A549 (cell line): ENCODE results near the gene NOP9.

Experiments
- CTCF ChIP-seq: fragments of >200 bp; sonication (Bioruptor Twin); formaldehyde crosslinking; IDR thresholded peaks from 3 replicates; pipeline ENCODE4 v1.5.1; 2016
- JUN ChIP-seq, 2 experiments: fragments of >200 bp; sonication (Bioruptor Twin); formaldehyde crosslinking; IDR thresholded peaks; 2 replicates in 1 of 2; 3 replicates in 1 of 2; pipeline ENCODE4 v1.6.1; 2016 to 2017
- MAFK ChIP-seq: fragments of 450-650 bp; IDR thresholded peaks from 2 replicates; pipeline ENCODE4 v1.6.1; 2014; ENCODE audit not compliant: partially characterized antibody
- PHF8 ChIP-seq: fragments of 200-600 bp; sonication (generic); IDR thresholded peaks from 2 replicates; pipeline ENCODE4 v1.6.1; 2016; ENCODE audit warnings: low read depth, mild to moderate bottlenecking, antibody characterized with exemption, moderate library complexity, borderline replicate concordance
- POLR2A ChIP-seq: IDR thresholded peaks from 2 replicates; pipeline ENCODE4 v1.6.1; 2012; ENCODE audit warnings: mild to moderate bottlenecking, low read length
- RAD21 ChIP-seq, 2 experiments: fragments of >200 bp in 1 of 2; sonication (Bioruptor Twin) in 1 of 2; formaldehyde crosslinking in 1 of 2; IDR thresholded peaks in 1 of 2; conservative IDR thresholded peaks in 1 of 2; 2 replicates in 1 of 2; 3 replicates in 1 of 2; pipeline ENCODE4 v1.6.1; 2012 to 2018; ENCODE audit warnings: inconsistent platforms in 1 of 2
- REST ChIP-seq: fragments of 200-600 bp; sonication (generic); IDR thresholded peaks from 2 replicates; pipeline ENCODE4 v1.6.1; 2016; ENCODE audit warnings: antibody characterized with exemption, mild to moderate bottlenecking, moderate library complexity

GRCh38 chr14:24280797-24281460 is 18.7 kb upstream of the NOP9 start:
- no peak for TF ChIP-seq REST
- TF ChIP-seq CTCF = no peak
- no peak for TF ChIP-seq RAD21 (conservative IDR thresholded peaks at IDR 0.05 in 1 of 2, IDR thresholded peaks at IDR 0.05 in 1 of 2)
- no peak for TF ChIP-seq POLR2A
- no peak for TF ChIP-seq JUN (IDR thresholded peaks at IDR 0.05)
- no peak for TF ChIP-seq PHF8
- no peak for TF ChIP-seq MAFK
